Bronchial epithelial cell (primary cell): ENCODE data around the gene LIMS1. TPM values are rescaled to one million over a fixed set of nuclear protein-coding genes. Genes with fewer than 3 reads are reported as not detected.

Source experiments
- DNase-seq: peaks from one replicate; pipeline ENCODE4 v3.0.0-alpha.2; 2010; ENCODE audit warnings: low read depth
- FAIRE-seq: peaks from 2 replicates; lab custom pipeline; 2011; peaks lifted over from hg19 to GRCh38; lab: Jason Lieb, UNC
- H3K27me3 ChIP-seq: 2 replicates; pipeline ENCODE4 v1.5.1; 2011; ENCODE audit warnings: low read length; ENCODE audit not compliant: control insufficient read depth, insufficient read depth
- H3K36me3 ChIP-seq: 2 replicates; pipeline ENCODE4 v1.5.1; 2011; ENCODE audit warnings: low read length; ENCODE audit not compliant: control insufficient read depth, insufficient read depth
- H3K4me3 ChIP-seq: 2 replicates; pipeline ENCODE4 v1.5.1; 2011; ENCODE audit warnings: mild to moderate bottlenecking, low read depth, low read length, control low read depth
- CTCF ChIP-seq: IDR thresholded peaks from 2 replicates; pipeline ENCODE4 v1.5.1; 2011; ENCODE audit warnings: mild to moderate bottlenecking, moderate library complexity, low read length, control low read depth, inconsistent platforms; ENCODE audit not compliant: insufficient read depth, severe bottlenecking
- total RNA-seq: library from RNA; depleted of rRNA; stranded (reverse); fragments of >200 nt; gene quantifications from 2 replicates; pipeline ENCODE4 v1.2.1, GENCODE V29; 2014

The LIMS1 gene
- total RNA-seq, 1 donor from 2014 or later, result 42.1 TPM

DNA sequence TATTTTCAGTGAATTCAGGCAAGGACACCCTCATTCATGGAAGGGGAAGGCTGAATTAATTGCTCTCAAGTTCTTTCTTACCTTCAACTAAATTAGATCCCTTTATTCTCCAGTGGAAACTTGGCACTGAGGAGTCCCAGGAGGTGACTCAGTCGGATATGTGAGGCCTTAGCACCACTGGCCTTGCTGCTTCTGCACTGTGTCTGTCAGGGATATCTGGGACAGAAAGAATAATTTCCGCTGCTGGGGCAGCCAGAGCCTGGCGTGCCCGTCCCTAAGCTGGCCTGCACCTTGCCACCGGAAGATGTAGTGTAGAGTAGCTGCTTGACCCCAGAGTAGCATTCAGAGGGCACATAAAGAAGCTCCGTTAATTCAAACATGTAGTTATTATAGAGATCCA, 53.4 kb downstream of the LIMS1 start:
- H3K27me3 ChIP-seq, result no peaks in the 10 kb centered on the region
- H3K36me3 ChIP-seq, result no peaks in the 10 kb centered on the region
- H3K4me3 ChIP-seq, result no peak overlapping the region
- TF ChIP-seq CTCF, result no peak
- DNase-seq, result peak; percentile 68
- FAIRE-seq, result no peak

- FAIRE-seq (no peak), DNase-seq (peak; percentile 72)
- no peak for TF ChIP-seq CTCF
- H3K4me3 ChIP-seq, result no peak overlapping the region
- no peaks in the 10 kb centered on the region for H3K36me3 ChIP-seq
- no peaks in the 10 kb centered on the region for H3K27me3 ChIP-seq
Measured at GRCh38 chr2:108588070-108588668, 53.9 kb downstream of the LIMS1 start.

DNA sequence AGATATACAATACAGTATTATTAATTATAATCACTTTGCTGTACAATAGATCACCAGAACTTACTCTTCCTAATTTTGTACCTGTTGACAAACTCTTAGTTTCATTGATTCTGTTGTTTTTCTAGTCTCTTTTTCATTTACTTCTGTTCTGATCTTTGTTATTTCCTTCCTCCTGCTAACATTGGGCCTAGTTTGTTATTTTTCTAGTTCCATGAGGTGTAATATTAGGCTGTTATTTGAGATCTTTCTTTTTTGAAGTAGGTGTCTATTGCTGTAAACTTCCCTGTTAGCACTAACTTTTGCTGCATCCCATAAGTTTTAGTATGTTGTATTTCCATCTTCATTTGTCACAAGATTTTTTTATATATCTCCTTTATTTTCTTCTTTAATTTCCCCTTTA, 55.1 kb downstream of the LIMS1 start:
- no peak overlapping the region for H3K4me3 ChIP-seq
- H3K36me3 ChIP-seq, result no peaks in the 10 kb centered on the region
- FAIRE-seq (no peak), DNase-seq (no peak)
- no peaks in the 10 kb centered on the region for H3K27me3 ChIP-seq
- no peak for TF ChIP-seq CTCF

DNA sequence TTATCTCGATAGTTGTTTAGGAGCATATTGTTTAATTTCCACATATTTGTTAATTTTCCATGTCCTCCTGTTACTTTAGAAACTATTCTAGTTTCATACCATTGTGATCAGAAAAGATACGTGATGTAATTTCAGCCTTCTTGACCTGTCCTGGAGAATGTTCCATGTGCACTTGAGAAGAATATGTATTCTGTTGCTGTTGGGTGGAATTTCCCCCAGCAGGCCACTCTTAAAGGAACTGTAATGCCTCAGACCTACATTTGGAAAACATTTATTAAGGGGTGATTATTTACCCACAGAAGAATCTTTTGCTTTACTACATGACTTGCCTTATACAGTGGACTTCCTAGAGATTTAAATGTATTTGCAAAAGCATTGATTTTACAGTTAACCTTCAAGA, 55.5 kb downstream of the LIMS1 start:
- DNase-seq, result no peak
- no peaks in the 10 kb centered on the region for H3K27me3 ChIP-seq
- FAIRE-seq, result no peak
- no peak overlapping the region for H3K4me3 ChIP-seq
- H3K36me3 ChIP-seq, result no peaks in the 10 kb centered on the region
- no peak for TF ChIP-seq CTCF

GRCh38 chr2:108591163-108591562, 56.9 kb downstream of the LIMS1 start:
- DNase-seq, result no peak

More at GRCh38 chr2:108591163-108591562, 56.9 kb downstream of the LIMS1 start:
- Histone ChIP-seq H3K36me3 (no peaks in the 10 kb centered on the region), H3K27me3 (no peaks in the 10 kb centered on the region), H3K4me3 (no peak overlapping the region)
- FAIRE-seq, result no peak
- TF ChIP-seq CTCF, result no peak
